ENCODE results near the gene VPS26A. TPM values are rescaled to one million over a fixed set of nuclear protein-coding genes. Genes with fewer than 3 reads are reported as not detected.

Gene VPS26A
- total RNA-seq, 1 donor from 2014 or later: 61.6 TPM

DNA sequence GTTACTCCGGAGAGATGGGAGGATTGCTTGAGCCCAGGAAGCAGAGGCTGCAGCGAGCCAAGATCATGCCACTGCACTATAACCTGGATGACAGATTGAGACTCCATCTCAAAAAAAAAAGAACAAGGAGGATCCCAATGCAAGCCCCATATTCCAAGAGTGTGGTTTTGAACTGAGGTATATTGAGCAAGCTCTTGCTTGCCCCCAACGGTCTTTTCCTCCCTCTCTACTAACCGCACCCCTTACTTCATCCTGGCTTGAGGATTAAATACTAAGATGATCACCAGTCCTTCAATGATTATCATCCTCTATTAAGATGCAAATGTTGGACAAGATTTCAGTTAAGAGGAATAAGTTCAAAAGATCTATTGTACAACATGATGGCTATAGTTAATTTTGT is 48.5 kb upstream of the VPS26A start:
- Histone ChIP-seq H3K27me3 (ENCODE audit: insufficient read depth, low read length) (no peaks in the 10 kb centered on the region), H3K36me3 (ENCODE audit: insufficient read depth, low read length) (no peaks in the 10 kb centered on the region), H3K9me3 (ENCODE audit: insufficient read depth, low read depth, low read length) (no peaks in the 10 kb centered on the region), H3K9ac (ENCODE audit: low read length) (no peak overlapping the region), H3K79me2 (ENCODE audit: insufficient read depth, low read length) (no peaks in the 10 kb centered on the region), H3K4me2 (ENCODE audit: low read length) (no peak overlapping the region), H2AFZ (ENCODE audit: low read depth, low read length) (no peak overlapping the region), H3K4me1 (ENCODE audit: insufficient read depth, low read length) (no peaks in the 10 kb centered on the region), H3K4me3 (ENCODE audit: insufficient read depth, low read depth, low read length) (no peak overlapping the region), H4K20me1 (ENCODE audit: insufficient read depth, low read length) (no peaks in the 10 kb centered on the region), H3K27ac (ENCODE audit: low read depth, low read length) (no peak overlapping the region)
- Mint-ChIP-seq H3K9me3 (ENCODE audit: unreplicated experiment) (no peaks in the 10 kb centered on the region), H3K4me3 (ENCODE audit: unreplicated experiment) (no peak overlapping the region), H3K27me3 (ENCODE audit: low read depth, unreplicated experiment) (peaks cover 13% of the 10 kb centered on the region), H3K4me1 (ENCODE audit: low read depth, unreplicated experiment) (no peaks in the 10 kb centered on the region), H3K27ac (ENCODE audit: unreplicated experiment) (no peak overlapping the region), H3K36me3 (ENCODE audit: low read depth, unreplicated experiment) (no peaks in the 10 kb centered on the region)
- TF ChIP-seq, protein P1, sequence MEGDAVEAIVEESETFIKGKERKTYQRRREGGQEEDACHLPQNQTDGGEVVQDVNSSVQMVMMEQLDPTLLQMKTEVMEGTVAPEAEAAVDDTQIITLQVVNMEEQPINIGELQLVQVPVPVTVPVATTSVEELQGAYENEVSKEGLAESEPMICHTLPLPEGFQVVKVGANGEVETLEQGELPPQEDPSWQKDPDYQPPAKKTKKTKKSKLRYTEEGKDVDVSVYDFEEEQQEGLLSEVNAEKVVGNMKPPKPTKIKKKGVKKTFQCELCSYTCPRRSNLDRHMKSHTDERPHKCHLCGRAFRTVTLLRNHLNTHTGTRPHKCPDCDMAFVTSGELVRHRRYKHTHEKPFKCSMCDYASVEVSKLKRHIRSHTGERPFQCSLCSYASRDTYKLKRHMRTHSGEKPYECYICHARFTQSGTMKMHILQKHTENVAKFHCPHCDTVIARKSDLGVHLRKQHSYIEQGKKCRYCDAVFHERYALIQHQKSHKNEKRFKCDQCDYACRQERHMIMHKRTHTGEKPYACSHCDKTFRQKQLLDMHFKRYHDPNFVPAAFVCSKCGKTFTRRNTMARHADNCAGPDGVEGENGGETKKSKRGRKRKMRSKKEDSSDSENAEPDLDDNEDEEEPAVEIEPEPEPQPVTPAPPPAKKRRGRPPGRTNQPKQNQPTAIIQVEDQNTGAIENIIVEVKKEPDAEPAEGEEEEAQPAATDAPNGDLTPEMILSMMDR (IDR thresholded peaks at IDR 0.05; ENCODE audit: insufficient read depth, low read depth, low read length): no peak
- TF ChIP-seq EZH2 (IDR thresholded peaks at IDR 0.05; ENCODE audit: insufficient read depth, low read length): no peak
- DNase-seq (ENCODE audit: low read depth): no peak
- FAIRE-seq: no peak

DNA sequence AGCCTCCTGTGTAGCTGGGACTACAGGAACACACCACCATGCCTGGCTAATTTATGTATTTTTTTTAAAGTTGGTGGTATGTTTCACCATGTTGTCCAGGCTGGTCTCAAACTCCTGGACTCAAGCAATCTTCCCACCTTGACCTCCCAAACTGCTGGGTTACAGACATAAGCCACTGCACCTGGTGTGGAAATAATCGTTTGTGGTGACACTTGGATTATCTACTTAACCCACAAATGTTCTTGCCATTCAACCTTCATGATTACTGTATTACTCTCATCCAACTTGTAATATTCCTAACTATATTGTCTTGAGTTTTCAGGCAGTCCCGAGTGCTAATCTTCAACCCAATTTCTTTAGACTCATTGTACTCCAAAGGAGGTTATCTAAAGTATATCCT is 45.7 kb upstream of the VPS26A start:
- H3K9me3 Mint-ChIP-seq (ENCODE audit: unreplicated experiment): no peaks in the 10 kb centered on the region
- Histone ChIP-seq H3K4me2 (ENCODE audit: low read length) (no peak overlapping the region), H3K9me3 (ENCODE audit: insufficient read depth, low read depth, low read length) (no peaks in the 10 kb centered on the region), H3K79me2 (ENCODE audit: insufficient read depth, low read length) (no peaks in the 10 kb centered on the region), H3K4me1 (ENCODE audit: insufficient read depth, low read length) (no peaks in the 10 kb centered on the region), H2AFZ (ENCODE audit: low read depth, low read length) (no peak overlapping the region), H3K27ac (ENCODE audit: low read depth, low read length) (no peak overlapping the region), H3K4me3 (ENCODE audit: insufficient read depth, low read depth, low read length) (no peak overlapping the region), H3K36me3 (ENCODE audit: insufficient read depth, low read length) (no peaks in the 10 kb centered on the region), H3K9ac (ENCODE audit: low read length) (no peak overlapping the region), H4K20me1 (ENCODE audit: insufficient read depth, low read length) (no peaks in the 10 kb centered on the region), H3K27me3 (ENCODE audit: insufficient read depth, low read length) (no peaks in the 10 kb centered on the region)
- H3K4me3 Mint-ChIP-seq (ENCODE audit: unreplicated experiment): no peak overlapping the region
- DNase-seq (ENCODE audit: low read depth) (no peak), FAIRE-seq (no peak)
- no peak overlapping the region for H3K27ac Mint-ChIP-seq (ENCODE audit: unreplicated experiment)
- no peaks in the 10 kb centered on the region for H3K4me1 Mint-ChIP-seq (ENCODE audit: low read depth, unreplicated experiment)
- no peaks in the 10 kb centered on the region for H3K36me3 Mint-ChIP-seq (ENCODE audit: low read depth, unreplicated experiment)
- peaks cover 8% of the 10 kb centered on the region for H3K27me3 Mint-ChIP-seq (ENCODE audit: low read depth, unreplicated experiment)
- TF ChIP-seq EZH2 (IDR thresholded peaks at IDR 0.05; ENCODE audit: insufficient read depth, low read length): no peak
- TF ChIP-seq, protein P1 (IDR thresholded peaks at IDR 0.05; ENCODE audit: insufficient read depth, low read depth, low read length): no peak

DNA sequence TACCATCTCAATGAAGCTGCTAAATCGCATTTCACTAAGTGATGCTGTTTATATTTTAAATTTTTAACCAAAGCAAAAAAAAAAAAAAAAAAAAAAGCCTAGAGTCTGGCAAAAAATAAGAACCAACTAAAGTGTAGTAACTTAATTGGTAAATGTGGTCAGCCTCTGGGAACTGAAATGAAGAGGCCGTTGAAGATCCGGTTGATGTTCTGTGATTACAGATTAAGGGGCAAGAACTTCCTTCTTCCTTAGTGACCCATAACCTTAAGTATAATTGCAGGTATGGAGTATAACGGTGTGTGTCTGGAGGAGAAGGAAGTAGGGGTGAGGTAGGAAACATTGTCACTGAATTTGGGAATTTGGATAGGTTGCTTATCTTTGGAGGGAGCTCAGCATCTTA is 43.8 kb upstream of the VPS26A start:
- Histone ChIP-seq H3K9me3 (ENCODE audit: insufficient read depth, low read depth, low read length) (no peaks in the 10 kb centered on the region), H2AFZ (ENCODE audit: low read depth, low read length) (no peak overlapping the region), H3K27me3 (ENCODE audit: insufficient read depth, low read length) (no peaks in the 10 kb centered on the region), H3K79me2 (ENCODE audit: insufficient read depth, low read length) (no peaks in the 10 kb centered on the region), H3K27ac (ENCODE audit: low read depth, low read length) (no peak overlapping the region), H3K9ac (ENCODE audit: low read length) (no peak overlapping the region), H3K4me3 (ENCODE audit: insufficient read depth, low read depth, low read length) (no peak overlapping the region), H4K20me1 (ENCODE audit: insufficient read depth, low read length) (no peaks in the 10 kb centered on the region), H3K4me2 (ENCODE audit: low read length) (no peak overlapping the region), H3K4me1 (ENCODE audit: insufficient read depth, low read length) (no peaks in the 10 kb centered on the region), H3K36me3 (ENCODE audit: insufficient read depth, low read length) (no peaks in the 10 kb centered on the region)
- Mint-ChIP-seq H3K4me1 (ENCODE audit: low read depth, unreplicated experiment) (no peaks in the 10 kb centered on the region), H3K9me3 (ENCODE audit: unreplicated experiment) (no peaks in the 10 kb centered on the region), H3K27me3 (ENCODE audit: low read depth, unreplicated experiment) (peaks cover 4% of the 10 kb centered on the region), H3K27ac (ENCODE audit: unreplicated experiment) (no peak overlapping the region), H3K36me3 (ENCODE audit: low read depth, unreplicated experiment) (no peaks in the 10 kb centered on the region), H3K4me3 (ENCODE audit: unreplicated experiment) (no peak overlapping the region)
- DNase-seq (ENCODE audit: low read depth) (no peak), FAIRE-seq (no peak)
- TF ChIP-seq EZH2 (IDR thresholded peaks at IDR 0.05; ENCODE audit: insufficient read depth, low read length): no peak
- TF ChIP-seq, protein P1 (IDR thresholded peaks at IDR 0.05; ENCODE audit: insufficient read depth, low read depth, low read length): no peak
